HL-60 (cell line): ENCODE results near the gene AMOT.

ENCODE experiments used
- GABPA ChIP-seq: IDR thresholded peaks from 2 replicates; pipeline ENCODE4 v1.6.1; 2012; ENCODE audit warnings: low read depth
- REST ChIP-seq: IDR thresholded peaks from 2 replicates; pipeline ENCODE4 v1.6.1; 2012; ENCODE audit warnings: low read depth; ENCODE audit not compliant: insufficient replicate concordance

DNA sequence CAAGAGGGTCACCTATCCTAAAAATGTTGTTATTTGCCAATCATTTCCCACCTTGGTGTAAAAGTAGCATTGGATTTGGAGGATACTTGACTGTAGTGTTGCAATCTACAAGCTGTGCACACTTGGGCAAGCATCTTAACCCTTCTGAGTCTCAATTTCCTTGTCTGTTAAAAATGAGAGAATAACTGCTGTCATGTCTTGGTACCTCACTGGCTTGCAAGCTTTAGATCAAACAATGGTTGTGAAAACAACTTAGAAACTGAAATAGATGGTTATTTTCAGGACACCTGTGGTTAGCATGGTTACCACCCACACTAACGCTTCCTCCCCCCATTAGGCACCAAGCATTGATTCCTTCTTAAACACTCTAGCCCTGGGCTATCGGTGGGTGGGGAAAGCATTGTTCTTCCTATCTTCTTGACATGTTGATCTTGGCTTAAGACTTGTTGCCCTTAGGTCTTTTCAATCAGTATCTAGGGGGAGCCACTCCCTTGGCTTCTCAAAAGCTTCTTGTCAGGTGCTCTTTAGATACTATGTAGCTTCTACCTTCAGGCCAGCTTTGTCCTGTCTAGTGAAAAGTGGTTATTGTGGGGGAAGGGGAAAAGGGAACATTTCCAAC lies 10.6 kb upstream of the AMOT start:
- TF ChIP-seq REST (no peak), GABPA (no peak)
